HG02938 (cell line): ENCODE results near the gene USP34.

ENCODE experiments used
- ATAC-seq: cut with Tn5 transposase; IDR thresholded peaks from one replicate; pipeline ENCODE4 v1.9.1; 2021; ENCODE audit warnings: mild to moderate bottlenecking, moderate library complexity; ENCODE audit not compliant: unreplicated experiment

USP34 gene

GRCh38 chr2:61320181-61320580 is 150.7 kb downstream of the USP34 start:
- no peak for ATAC-seq

- ATAC-seq, result no peak
These were observed 152.3 kb downstream of the USP34 start for GRCh38 chr2:61318553-61318952.

- ATAC-seq, result no peak
These were observed 174.9 kb downstream of the USP34 start for GRCh38 chr2:61295981-61296380.

GRCh38 chr2:61291851-61292575 is 178.9 kb downstream of the USP34 start:
- ATAC-seq, result no peak

GRCh38 chr2:61288070-61288841 is 182.6 kb downstream of the USP34 start:
- ATAC-seq, result no peak

GRCh38 chr2:61287254-61287653 is 183.6 kb downstream of the USP34 start:
- no peak for ATAC-seq

GRCh38 chr2:61283443-61284160 is 187.3 kb downstream of the USP34 start:
- no peak for ATAC-seq

GRCh38 chr2:61282104-61282590 is 188.7 kb downstream of the USP34 start:
- ATAC-seq, result no peak

GRCh38 chr2:61281321-61281720 is 189.6 kb downstream of the USP34 start:
- ATAC-seq, result no peak

GRCh38 chr2:61277756-61278155 is 193.1 kb downstream of the USP34 start:
- ATAC-seq, result no peak

GRCh38 chr2:61275575-61276184 is 195.2 kb downstream of the USP34 start:
- no peak for ATAC-seq

GRCh38 chr2:61272421-61273070 is 198.3 kb downstream of the USP34 start:
- no peak for ATAC-seq

GRCh38 chr2:61268249-61268648 is 202.6 kb downstream of the USP34 start:
- ATAC-seq, result no peak

- no peak for ATAC-seq
These were observed 204.0 kb downstream of the USP34 start for GRCh38 chr2:61266632-61267505.

GRCh38 chr2:61263830-61264229 is 207.1 kb downstream of the USP34 start:
- ATAC-seq, result no peak

GRCh38 chr2:61262699-61263098 is 208.2 kb downstream of the USP34 start:
- no peak for ATAC-seq

- ATAC-seq, result no peak
These were observed 213.4 kb downstream of the USP34 start for GRCh38 chr2:61257446-61257845.

- no peak for ATAC-seq
These were observed 215.1 kb downstream of the USP34 start for GRCh38 chr2:61255580-61256437.

GRCh38 chr2:61254536-61254935 is 216.4 kb downstream of the USP34 start:
- no peak for ATAC-seq
